Daoy (cell line): ENCODE measurements around the gene HES3. TPM values are rescaled to one million over a fixed set of nuclear protein-coding genes. Genes with fewer than 3 reads are reported as not detected.

Experiments used
- DNase-seq: peaks from one replicate; pipeline ENCODE4 v3.0.0-alpha.2; 2015; ENCODE audit warnings: low read depth
- total RNA-seq: library from RNA; depleted of rRNA; stranded (reverse); fragments of >200 nt; shearing (Covaris generic); gene quantifications from 2 replicates; pipeline ENCODE4 v1.2.3, GENCODE V29; 2014

Gene HES3
- total RNA-seq, 1 experiment from 2014 or later, result not detected

DNA sequence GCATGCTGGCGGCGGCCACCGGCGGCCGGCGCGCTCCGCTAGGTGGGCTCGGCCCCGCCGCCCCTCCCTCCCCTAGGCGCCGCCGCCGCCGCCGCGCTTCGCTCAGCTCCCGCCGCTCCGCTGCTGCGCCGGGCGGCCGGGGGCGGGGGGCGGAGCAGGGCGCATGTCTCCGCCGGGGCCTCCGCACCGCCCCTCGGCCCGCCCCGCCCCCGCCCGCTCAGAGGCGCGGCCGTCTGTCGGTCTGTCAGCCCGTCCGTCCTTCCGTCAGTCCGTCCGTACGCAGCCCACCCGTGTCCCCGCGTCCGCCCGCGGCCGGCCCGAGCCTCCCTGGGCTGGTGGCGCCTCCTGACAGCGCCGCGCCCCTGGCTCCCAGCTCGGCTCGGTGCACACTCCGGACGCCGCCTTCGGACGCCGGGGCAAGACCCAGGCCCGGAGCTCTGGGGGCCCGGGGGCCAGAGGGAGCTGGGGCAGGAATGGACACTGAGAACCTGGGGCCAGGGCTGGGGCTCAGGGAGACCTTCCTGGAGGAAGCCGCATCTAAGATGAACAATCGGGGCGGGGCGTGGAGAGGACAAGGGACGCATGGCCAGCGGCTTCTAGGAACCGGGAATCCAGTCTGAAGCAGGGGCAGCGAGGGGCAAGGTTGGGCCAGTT is 17.1 kb downstream of the HES3 start, which contains the start of gene GPR153:
TSS of gene GPR153 (minus strand) at position 138 of the 654 bp plus-strand sequence. CDS start 6,193 bp downstream, outside the sequence.
- peak; percentile 74 for DNase-seq

DNA sequence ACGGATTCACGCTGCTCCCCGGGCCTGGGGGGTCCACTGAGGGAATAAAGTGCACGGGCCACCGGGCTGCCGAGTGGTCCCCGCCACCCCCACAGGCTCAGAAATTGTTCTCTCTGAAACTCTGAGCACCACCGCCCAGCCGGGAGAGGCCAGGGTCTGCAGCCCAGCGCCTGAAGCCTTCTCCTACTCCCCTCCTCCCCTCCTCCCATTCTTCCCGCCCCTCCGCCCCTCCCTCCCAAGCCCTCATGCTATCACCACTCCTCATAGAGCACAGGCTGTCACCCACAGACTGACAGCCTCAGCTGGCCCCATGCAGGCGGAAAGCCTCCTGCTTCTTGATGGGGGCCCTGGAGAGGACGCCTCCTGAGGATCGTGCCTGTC is 17.6 kb downstream of the HES3 start:
- no peak for DNase-seq

DNA sequence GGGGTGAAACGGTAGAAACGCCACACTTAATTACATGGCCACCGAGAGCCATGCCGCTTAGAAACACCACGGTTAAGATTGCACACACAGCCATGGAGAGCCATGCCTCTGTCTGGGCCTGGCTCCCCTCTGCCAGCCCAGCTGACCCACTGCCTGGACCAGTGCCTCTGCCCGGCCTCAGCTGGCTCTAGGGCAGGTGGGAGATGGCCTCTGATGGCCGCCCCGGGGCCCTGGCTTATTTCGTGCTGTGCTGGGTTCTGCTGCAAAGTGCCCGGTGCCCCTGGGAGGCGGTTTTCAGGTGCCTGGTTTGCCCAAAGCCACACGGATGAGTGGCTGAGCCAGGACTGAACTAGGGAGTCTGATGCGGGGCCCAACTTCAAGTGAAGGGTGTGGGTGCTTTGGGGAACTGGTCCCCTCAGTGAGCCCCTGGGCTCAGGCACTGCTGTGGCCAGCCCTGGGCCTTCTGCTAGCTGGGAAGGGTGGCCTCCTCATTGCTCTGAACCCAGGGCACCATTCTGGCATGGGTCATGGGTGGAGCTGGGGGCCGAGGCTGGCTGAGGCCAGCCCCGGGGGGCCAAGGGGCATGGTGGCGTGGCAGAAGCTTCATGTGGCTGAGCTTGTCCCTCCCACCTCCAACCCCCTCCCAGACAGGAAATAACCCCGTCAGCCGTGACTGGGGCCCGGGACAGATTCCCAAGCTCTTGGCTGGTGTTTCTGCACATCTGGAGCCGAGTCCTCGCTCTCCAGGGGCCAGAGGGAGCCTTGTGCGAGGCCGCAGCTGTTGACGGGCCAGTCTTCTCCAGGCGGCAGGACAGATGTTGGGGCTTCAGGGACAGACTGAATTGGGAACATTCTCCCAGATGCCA is 18.8 kb downstream of the HES3 start:
- DNase-seq, result no peak

DNA sequence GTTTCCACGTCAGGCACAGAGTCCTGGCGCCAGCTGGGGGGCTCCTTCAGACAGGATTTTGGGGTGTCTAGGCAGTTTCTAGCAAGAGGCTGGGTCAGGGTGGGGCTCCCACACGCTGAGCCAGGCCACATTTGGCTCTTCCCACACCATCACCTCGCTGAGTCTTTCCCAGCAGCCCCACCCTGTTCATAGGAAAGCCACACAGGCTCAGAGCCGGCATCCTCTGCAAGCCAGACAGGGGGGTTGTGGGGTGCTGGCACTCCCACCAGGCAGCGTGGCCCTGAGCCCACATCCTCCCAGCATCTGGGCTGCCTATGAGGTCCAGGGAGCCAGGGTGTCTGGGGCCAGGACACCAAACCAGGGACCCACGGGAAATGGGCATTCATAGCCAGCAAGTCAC is 19.7 kb downstream of the HES3 start:
- no peak for DNase-seq

DNA sequence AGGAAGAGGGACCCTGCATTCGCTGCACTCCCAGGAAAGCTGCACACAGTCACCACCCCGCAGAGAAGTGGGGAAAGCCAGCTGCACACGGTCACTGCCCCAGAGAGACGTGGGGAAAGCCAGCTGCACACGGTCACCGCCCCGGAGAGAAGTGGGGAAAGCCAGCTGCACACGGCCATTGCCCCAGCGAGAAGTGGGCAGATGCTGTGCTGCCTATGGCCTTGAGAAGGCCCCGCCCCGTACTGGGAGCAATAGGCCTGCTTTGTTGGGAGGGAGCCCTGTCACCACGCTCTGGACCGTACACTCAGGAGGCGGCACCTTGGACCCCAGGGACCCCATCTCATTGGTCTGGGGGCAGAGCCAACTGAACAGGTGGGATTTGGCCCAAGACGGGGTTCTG is 21.2 kb downstream of the HES3 start:
- no peak for DNase-seq

DNA sequence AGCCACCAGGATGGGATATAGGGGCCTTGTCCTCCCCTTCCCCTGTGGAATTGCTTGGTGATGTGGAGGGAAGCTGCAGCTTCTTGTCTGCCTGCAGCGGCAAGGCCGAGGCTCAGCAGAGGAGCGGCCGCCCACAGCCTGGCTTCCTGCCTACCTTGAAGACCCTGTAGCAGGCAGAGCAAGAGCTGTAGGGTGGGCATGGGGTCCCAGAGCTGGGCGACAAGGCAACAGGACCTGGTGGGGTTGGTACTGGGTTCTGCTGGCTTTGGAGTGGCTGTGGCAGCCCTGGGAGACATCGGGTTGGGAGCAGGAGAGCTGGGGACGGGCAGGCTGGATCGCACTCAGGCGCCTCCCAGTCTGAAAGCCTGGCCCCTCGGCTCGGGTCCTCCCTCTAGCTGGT is 22.7 kb downstream of the HES3 start:
- no peak for DNase-seq

DNA sequence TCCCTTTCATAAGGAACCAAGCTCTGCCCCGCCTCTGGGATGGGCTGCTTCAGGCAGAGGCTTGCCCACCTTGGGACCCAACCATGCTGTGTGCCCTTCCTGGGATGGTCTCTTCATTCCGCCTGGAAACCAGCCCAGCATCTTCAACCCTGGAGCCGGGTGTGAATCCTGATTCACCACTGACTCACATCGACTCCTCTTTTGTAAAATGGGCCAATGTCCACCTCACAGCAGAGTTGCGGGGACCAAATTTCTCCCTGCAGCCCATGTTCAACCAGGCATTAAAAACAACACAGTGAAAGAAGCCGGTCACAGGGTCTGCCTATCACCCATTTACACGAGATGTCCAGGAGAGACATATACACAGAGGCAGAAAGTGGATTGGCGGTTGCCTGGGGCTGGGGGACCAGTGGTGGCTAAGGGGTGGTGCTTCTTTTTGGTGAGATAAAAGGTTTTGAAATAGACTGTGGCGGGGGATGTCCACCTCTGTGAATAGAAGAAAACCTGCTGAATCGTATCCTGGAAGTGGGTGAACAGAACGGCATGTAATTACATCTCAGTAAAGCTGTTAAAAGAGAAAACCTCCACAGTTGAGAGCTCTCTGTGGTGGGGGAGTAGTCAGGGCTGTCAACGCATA is 23.8 kb downstream of the HES3 start:
- no peak for DNase-seq

DNA sequence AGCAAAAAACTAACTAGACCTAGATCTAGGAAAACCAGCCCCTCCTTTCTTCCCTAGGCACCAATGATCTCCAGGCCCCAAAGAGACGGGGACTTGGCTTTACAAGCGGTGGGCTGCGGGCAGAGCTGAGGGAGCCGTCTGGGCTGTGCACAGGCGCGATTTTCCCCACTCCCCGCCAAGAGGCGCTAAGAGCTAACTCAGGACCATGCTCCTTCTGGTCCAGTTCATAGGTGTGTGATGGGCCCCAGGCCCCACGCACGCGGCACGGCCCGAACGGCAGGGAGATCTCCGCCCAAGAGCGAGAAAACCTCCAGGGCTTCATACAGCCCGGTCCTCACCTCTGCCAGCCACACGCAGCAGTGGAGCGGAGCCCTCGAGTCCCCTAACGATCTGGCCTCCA is 24.4 kb downstream of the HES3 start:
- no peak for DNase-seq

DNA sequence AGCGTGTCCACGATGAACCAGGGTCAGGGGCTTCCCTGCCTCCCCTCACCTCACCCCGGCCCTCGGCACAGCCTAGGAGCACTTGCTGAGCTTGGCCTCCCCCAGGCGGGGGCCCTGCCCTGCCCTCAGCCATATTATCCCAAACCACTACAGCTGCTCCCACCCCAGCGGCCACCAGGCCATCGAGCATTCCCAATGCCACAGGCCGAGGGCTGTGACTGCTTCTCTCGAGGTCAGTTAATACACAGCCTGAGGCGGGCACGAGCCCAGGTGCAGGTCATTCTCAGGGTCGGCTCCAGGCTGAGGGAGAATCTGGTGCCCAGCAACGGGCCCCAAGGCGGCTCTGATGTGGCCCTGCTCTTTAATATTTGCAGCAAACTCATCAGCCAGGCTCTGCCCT is 25.3 kb downstream of the HES3 start:
- DNase-seq, result no peak

DNA sequence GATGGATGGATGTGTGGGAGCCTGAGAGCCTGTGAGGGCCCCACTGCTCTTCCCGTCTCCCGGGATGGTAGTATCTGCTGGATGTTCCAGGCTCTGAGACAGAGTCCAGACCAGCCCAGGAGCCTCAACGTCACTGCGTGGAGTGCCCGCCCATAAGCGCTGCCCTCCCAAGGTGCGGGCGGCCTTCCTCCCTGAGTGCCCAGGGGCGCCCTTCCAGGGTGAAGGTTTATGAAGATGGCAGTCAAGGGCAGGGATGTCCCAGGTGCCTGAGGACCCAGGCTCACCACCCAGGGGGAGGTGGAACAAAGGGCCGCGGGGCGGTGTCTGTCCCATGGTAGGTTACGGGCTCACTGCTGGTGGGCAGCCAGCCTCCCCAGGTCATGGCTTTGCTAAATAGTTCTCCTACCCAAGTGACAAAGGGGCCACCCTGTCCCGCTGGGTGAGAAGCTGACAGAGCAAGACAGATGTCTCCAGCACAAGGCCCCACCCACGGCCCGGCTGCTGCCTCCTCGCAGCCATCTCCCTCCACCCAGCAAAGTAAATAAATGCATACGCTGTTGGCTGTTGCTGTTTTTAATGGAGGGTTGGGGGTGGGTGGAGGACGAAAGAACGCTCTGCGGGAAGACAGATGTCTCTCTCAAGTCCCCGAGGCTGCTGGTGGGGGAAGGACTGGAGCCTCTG is 25.9 kb downstream of the HES3 start:
- DNase-seq, result no peak

DNA sequence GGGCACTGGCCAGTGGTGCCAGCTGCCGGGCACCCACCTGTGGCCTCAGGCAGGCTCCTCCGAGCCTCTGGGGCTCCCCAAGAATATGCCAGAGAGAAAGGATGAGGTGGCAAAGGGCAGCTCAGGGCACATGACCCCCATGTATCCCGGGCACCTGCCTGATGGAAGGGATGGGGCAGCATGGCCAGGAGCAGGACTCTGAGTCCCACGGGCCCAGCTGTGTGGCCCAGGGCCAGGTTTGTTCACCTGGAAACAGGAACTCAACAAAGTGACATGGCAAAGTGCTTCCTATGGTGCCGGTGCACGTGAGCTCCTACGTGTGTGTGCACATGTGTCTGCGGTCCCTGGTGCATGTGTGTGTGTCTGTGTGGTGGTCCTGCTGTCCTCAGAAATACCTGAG is 26.4 kb downstream of the HES3 start:
- DNase-seq, result no peak

DNA sequence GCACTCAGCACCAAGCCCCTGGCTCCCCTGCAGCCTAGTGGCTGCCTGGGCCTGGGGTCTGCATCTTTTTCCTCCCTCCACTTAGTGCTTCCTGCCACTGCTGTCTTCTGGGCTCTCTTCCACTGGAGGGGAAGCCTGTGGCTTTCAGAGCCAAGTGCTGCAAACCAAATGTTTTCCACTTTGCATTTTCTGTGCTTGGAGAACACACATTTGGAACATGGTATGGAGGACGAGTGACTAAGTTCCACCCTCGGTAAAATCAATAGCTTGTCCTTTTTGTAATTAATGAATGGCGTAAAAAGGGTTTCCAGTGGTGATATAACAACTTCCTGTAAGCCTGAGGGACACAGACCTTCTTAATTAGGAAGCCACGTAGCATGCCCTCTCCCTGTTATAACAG is 27.0 kb downstream of the HES3 start:
- DNase-seq, result no peak

DNA sequence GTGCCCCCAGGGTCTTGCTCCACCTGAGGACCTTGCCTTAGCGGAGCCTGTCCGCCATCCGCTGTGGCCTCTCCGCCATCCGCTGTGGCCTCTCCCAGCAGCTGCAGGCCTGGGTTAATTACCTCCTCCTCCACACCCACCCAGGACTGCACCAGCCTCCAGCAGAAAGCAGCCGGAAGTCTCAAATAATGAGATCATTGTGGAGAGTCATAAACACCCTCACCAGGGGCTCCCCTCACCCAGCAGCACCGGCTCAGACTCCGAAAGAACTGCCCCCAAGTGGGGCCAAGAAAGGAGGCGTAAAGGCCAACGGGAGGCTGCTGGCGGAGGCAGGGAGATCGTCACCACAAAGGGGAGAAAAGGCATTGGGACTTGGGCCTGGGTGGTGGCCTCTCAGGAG is 27.6 kb downstream of the HES3 start:
- DNase-seq, result no peak

DNA sequence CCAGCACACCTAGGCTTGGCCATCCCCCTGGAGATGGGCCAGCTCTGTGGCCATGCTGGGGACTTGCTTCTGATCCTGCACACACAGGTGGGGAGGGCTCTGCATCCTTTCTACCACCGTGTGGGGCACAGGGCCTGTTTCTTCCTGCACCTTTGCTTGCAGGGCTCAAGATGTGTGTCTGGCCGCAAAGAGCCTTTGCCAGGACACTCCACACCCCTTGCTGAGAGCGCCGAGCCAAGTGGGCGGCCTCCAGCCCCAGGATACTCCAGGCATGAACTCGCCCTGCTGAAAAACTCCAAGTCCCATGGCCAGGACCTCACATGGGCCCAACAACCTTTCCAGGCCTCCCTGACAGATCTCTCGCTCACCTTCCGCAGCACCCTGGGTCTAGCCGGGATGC is 28.5 kb downstream of the HES3 start:
- no peak for DNase-seq

DNA sequence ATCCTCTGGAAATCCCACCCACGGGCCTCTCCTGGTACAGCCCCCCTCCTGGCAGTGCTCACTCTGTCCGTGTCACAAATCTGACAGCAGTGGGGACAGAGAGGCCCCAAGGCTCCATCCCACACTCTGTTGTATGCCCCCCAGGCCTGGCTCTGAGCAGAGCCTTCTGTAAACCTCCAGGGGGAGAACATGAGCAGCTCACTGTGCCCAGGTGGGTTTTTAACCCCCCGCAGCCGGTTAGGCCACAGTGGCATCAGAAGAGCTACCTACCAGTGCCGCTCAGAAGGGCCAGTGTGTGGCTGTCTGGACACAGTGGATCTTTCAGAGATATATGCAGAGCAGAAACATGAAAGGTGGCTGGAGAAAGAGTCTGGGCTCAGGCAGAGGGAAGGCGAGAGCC is 28.9 kb downstream of the HES3 start:
- DNase-seq, result no peak

DNA sequence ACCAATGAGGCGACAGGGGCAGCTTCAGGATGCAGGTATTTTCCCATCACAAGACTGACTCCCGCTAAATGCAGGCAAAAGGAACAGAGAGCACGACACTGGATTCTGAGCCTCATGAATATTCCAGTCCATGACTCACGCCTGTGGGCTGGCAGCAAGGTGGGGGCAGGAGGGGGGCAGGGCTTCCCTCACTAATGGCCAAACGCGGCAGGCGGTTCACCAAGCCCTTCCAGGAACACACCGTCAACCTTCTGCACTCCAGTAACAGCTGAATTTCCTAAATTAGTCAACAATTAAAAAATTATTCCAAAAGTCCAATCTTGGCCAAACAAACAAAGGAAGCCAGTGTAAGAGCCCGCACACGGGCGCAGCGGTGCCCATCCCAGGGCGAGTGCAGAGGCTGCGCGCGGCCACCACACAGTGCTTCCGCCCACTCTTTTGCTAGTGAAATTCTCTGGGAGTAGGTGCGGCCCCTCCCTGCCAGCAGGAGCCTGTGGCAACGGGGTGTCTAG is 29.5 kb downstream of the HES3 start:
- peak; percentile 90 for DNase-seq

DNA sequence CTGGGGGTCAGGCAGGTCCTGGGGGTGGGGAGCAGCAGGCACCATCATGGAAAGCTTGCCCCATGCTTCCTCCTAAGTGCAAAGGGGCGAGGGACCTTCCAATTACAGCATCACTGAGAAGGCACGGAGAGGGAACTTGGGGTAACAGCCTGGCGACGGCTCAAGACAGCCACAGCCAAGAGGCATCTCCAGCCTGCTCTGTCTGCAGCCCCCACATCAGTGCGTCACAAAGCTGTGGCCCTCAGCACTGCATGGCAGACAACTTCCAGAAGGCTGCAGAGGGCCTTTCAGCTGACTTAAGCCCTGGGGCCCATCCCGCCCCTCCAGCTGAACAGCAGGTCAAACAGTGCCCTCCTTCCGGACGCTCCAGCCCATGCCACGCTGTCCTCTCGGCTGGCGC is 30.1 kb downstream of the HES3 start:
- DNase-seq, result no peak

DNA sequence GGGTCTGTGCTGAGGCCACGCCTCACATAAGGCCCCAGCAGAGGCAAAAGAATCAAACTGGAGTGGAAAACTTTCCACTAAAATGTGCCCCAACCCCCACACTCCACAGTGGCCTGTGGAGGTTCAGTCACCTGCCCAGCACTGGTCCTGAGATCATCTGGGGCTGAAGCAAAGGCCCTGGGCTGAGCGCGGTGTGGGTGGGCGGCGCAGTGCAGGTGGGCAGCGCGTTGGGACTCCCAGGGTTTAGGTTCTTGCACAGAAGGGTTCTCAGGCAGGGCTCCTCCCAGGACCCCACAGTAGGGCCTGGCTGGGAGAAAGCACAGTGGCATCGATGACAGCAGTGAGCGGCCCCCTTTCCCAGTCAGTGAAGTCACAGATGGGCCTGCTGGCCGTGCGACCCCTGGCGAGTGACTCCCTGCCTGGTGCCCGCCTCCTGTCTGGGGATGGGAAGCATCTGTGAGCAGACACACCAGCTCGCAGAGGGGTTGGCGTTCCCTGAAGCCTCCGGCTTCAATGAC is 30.7 kb downstream of the HES3 start:
- DNase-seq, result no peak

DNA sequence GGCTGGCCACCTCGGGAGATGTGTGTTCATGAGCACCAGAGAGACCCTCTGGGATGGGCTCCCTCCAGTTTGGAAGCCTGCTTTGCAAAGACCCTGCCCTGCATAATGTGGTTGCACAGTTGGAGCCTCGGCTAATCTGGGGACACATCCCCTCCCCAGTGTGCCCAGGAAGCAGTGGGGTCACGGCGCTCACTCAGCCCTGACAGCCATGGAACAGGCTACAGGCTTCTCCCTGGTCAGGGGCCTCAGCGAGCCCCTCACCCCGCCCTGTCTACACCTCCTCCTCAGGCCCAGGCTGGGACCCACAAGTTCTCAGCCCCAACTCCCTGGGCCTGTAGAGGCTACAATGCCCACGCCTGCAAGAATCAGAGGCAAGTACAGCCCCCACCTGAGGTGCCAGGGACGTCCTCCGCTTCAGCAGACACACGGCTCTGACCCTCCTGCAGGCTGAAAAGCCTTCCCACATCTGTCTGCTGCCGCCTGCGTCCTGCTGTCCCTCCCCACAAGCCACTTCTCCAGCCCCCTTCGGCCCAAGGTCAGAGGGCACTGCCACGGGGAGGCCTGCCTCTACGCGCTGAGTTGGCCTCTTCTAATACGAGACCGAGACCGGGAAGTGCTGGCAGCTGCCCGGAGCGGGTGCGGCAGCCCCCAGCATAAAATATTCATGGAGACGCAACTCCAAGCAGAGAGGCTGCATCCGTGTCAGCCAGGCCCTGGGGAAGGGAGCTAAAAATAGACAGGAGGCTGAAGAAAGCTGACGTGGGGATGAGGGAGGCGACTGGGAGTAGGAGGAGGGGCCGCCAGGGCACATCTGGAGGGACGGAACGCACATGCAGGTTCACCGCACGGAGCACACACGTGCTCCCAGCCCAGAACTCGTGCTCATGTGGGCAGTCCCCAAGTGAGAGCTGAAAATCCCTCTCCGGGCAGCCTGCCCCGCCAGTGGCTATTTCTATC is 32.1 kb downstream of the HES3 start:
- DNase-seq, result no peak

DNA sequence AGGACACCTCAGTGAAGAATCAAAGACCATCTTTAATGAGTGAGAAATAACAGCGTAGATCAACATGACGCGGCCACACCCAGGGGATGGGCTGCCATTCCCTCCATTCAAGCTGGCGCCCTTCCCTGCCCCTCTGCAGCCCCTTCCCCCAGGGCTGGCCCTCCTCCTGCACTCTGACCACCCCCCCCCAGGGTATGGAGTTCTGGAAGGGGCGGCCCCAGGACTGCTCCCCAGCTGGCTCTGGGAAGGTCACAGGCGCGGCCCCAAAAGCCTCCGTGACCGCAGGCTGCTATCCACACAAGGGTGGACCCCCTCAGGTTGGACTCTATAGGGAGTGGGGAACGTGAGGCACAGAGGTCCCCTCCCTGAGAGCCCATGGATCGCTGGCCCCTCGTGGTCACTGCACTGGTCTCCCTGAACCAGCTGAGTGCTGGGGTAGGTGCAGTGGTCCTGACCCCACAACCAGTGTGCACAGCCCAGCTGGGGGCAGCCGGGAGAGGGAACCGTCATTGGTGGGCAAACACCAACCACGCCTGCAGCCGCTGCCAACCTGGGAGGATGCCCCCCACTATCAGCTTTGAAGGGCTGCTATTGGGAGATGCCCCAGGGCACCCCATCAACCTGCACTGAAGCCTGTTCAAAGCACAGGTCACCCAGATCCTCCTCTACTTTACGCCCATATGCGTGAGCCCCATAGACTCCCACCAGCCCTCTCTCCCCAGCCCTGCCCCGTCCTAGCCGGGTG is 33.0 kb downstream of the HES3 start:
- DNase-seq, result no peak
